Brain microvascular endothelial cell (primary cell): ENCODE measurements around the gene HELT.
A peak's percentile ranks its signal among the peaks of the same experiment; 100 is the strongest.
"Not testable (repeated sequence)": the region's sequence is repeated elsewhere in the genome, so short reads cannot be mapped to it uniquely, and the experiment has no call there.

Experiments used
- DNase-seq: peaks from one replicate; pipeline ENCODE4 v3.0.0-alpha.2; 2020
- H3K27ac ChIP-seq: fragments of 250-450 bp; sonication (Bioruptor Pico); 2 replicates; pipeline ENCODE4 v1.5.1; 2020; ENCODE audit warnings: mild to moderate bottlenecking, moderate library complexity
- H3K27me3 ChIP-seq: fragments of 250-450 bp; sonication (Bioruptor Pico); replicated peaks from 2 replicates; pipeline ENCODE4 v1.5.1; 2020; ENCODE audit warnings: mild to moderate bottlenecking
- H3K36me3 ChIP-seq: fragments of 250-450 bp; sonication (Bioruptor Pico); replicated peaks from 2 replicates; pipeline ENCODE4 v1.5.1; 2020; ENCODE audit warnings: mild to moderate bottlenecking
- H3K4me3 ChIP-seq: 2 replicates; pipeline ENCODE4 v1.5.1; 2011; ENCODE audit warnings: low read depth, mild to moderate bottlenecking, control low read depth, low read length, moderate library complexity
- CTCF ChIP-seq: IDR thresholded peaks from 2 replicates; pipeline ENCODE4 v1.5.1; 2011; ENCODE audit warnings: low read depth, mild to moderate bottlenecking, moderate library complexity, low read length, control low read depth, inconsistent platforms; ENCODE audit errors: missing control alignments
- in situ Hi-C: cut with HindIII; loops from 2 replicates; pipeline ENCODE4 v1.10.0; 2017; ENCODE audit warnings: low sequenced_read_pairs, low pct_ligation_motif_present

Gene HELT

GRCh38 chr4:184994623-184995010 lies 23.7 kb upstream of the HELT start:
- Histone ChIP-seq H3K27ac (no peak overlapping the region), H3K27me3 (no peaks in the 10 kb centered on the region), H3K4me3 (no peak overlapping the region), H3K36me3 (no peaks in the 10 kb centered on the region)
- no peak for DNase-seq
- in situ Hi-C loops, result no loop called here
- TF ChIP-seq CTCF, result no peak

GRCh38 chr4:184997656-184998055 lies 20.6 kb upstream of the HELT start:
- in situ Hi-C loops, H3K27ac ChIP-seq, DNase-seq, H3K36me3 ChIP-seq, H3K27me3 ChIP-seq, H3K4me3 ChIP-seq: not testable (repeated sequence)

GRCh38 chr4:185002784-185003183 lies 15.5 kb upstream of the HELT start:
- no peak overlapping the region for H3K4me3 ChIP-seq
- in situ Hi-C loops, result no loop called here
- DNase-seq, result no peak
- no peak for TF ChIP-seq CTCF
- H3K27ac ChIP-seq, result no peak overlapping the region
- H3K27me3 ChIP-seq, result peaks cover 3% of the 10 kb centered on the region
- no peaks in the 10 kb centered on the region for H3K36me3 ChIP-seq

- Histone ChIP-seq H3K27ac (no peak overlapping the region), H3K36me3 (no peaks in the 10 kb centered on the region), H3K27me3 (peaks cover 3% of the 10 kb centered on the region), H3K4me3 (no peak overlapping the region)
- in situ Hi-C loops, result no loop called here
- no peak for DNase-seq
- no peak for TF ChIP-seq CTCF
Observed at GRCh38 chr4:185003596-185004351, 14.5 kb upstream of the HELT start.

GRCh38 chr4:185004562-185005218 lies 13.6 kb upstream of the HELT start:
- H3K27me3 ChIP-seq, result peaks cover 3% of the 10 kb centered on the region
- no peak for DNase-seq
- no peak overlapping the region for H3K27ac ChIP-seq

More at GRCh38 chr4:185004562-185005218, 13.6 kb upstream of the HELT start:
- Histone ChIP-seq H3K4me3 (peak overlapping the region; percentile 35), H3K36me3 (no peaks in the 10 kb centered on the region)
- in situ Hi-C loops, result no loop called here
- no peak for TF ChIP-seq CTCF
